CD4-positive, alpha-beta T cell (primary cell): ENCODE results near the gene ZNF521. TPM values are rescaled to one million over a fixed set of nuclear protein-coding genes. Genes with fewer than 3 reads are reported as not detected.

Experiments used
- ATAC-seq: fragments of 200-7000 bp; cut with Tn5 transposase; one replicate; pipeline ENCODE4 v1.10.0; 2022; ENCODE audit warnings: mild to moderate bottlenecking; ENCODE audit not compliant: poor library complexity
- CTCF ChIA-PET: fragments of 350-600 bp; sonication (Branson Sonifier 250); formaldehyde crosslinking; loops from one replicate; lab custom pipeline; 2021; ENCODE audit warnings: antibody characterized with exemption, inconsistent platforms; lab: Charles Lee
- POLR2A ChIA-PET: fragments of 350-600 bp; sonication (Branson Sonifier 250); formaldehyde crosslinking; loops from one replicate; lab custom pipeline; 2021; ENCODE audit warnings: antibody characterized with exemption, inconsistent platforms; lab: Charles Lee
- DNase-seq, 14 experiments: peaks; one replicate each; pipeline ENCODE4 v3.0.0-alpha.2; 2013 to 2020; ENCODE audit warnings: mixed read lengths in 2 of 14
- H3K27ac ChIP-seq, 2 donors: one replicate each; pipeline versions ENCODE4 v1.5.1 to v1.7.0; 2013; ENCODE audit warnings: low read length in 2 of 2, low read depth in 1 of 2, mild to moderate bottlenecking in 1 of 2
- H3K27me3 ChIP-seq, 2 experiments: 1 replicate in 1 of 2; 2 replicates in 1 of 2; pipeline versions ENCODE4 v1.6.1 to v1.7.0; 2013; ENCODE audit warnings: low read length in 2 of 2, control low read depth in 1 of 2, mild to moderate bottlenecking in 1 of 2, moderate library complexity in 1 of 2; ENCODE audit not compliant: insufficient read depth in 2 of 2, control insufficient read depth in 1 of 2
- H3K36me3 ChIP-seq: one replicate; pipeline ENCODE4 v1.6.1; 2013; ENCODE audit warnings: low read length, control low read depth; ENCODE audit not compliant: insufficient read depth
- H3K4me1 ChIP-seq: one replicate; pipeline ENCODE4 v1.6.1; 2013; ENCODE audit warnings: low read length, control low read depth; ENCODE audit not compliant: insufficient read depth
- H3K4me3 ChIP-seq: one replicate; pipeline ENCODE4 v1.5.1; 2013; ENCODE audit warnings: mild to moderate bottlenecking, low read length, moderate library complexity
- H3K9me3 ChIP-seq, 2 experiments: 1 replicate in 1 of 2; 2 replicates in 1 of 2; pipeline versions ENCODE4 v1.6.1 to v1.7.0; 2013; ENCODE audit warnings: low read length in 2 of 2, mild to moderate bottlenecking in 2 of 2, control low read depth in 1 of 2, moderate library complexity in 1 of 2; ENCODE audit not compliant: control insufficient read depth in 1 of 2, insufficient read depth in 1 of 2
- H3K27ac Mint-ChIP-seq: one replicate; pipeline ENCODE4 v1.8.0; 2020; ENCODE audit warnings: mixed read lengths
- H3K27me3 Mint-ChIP-seq: one replicate; pipeline ENCODE4 v1.8.0; 2021; ENCODE audit warnings: mixed read lengths
- H3K36me3 Mint-ChIP-seq: one replicate; pipeline ENCODE4 v1.8.0; 2021; ENCODE audit warnings: low read depth, mixed read lengths
- H3K4me1 Mint-ChIP-seq: one replicate; pipeline ENCODE4 v1.8.0; 2021; ENCODE audit warnings: low read depth, mixed read lengths
- H3K4me3 Mint-ChIP-seq: one replicate; pipeline ENCODE4 v1.8.0; 2020; ENCODE audit warnings: mild to moderate bottlenecking, mixed read lengths
- H3K9me3 Mint-ChIP-seq: one replicate; pipeline ENCODE4 v1.8.0; 2020; ENCODE audit warnings: mixed read lengths
- CTCF ChIP-seq: fragments of 200-600 bp; IDR thresholded peaks from one replicate; pipeline ENCODE4 v1.8.0; 2022; ENCODE audit warnings: antibody characterized with exemption, mild to moderate bottlenecking
- intact Hi-C, 2 experiments: fragments of 100-400 bp; cut with DNase I in 1 of 2; cut with micrococcal nuclease in 1 of 2; formaldehyde crosslinking; loops; one replicate each; pipeline versions ENCODE4 v1.15.1 to v1.9.0; 2023 to 2025; cut with DNase I, micrococcal nuclease
- total RNA-seq, 174 experiments: library from RNA in 2 of 174; stranded (reverse) in 2 of 174; gene quantifications; one replicate each; pipeline ENCODE4 v1.2.3 and lab custom pipeline; 2021 to 2026

Gene ZNF521
- total RNA-seq, 2 experiments from 2014 or later = not detected

GRCh38 chr18:25074925-25075324 is 277.0 kb downstream of the ZNF521 start:
- Mint-ChIP-seq H3K4me3 (no peak overlapping the region), H3K27me3 (no peaks in the 10 kb centered on the region), H3K9me3 (no peaks in the 10 kb centered on the region), H3K27ac (no peak overlapping the region), H3K36me3 (no peaks in the 10 kb centered on the region), H3K4me1 (no peaks in the 10 kb centered on the region)
- CTCF ChIA-PET = no interaction called here
- Histone ChIP-seq H3K4me3 (no peak overlapping the region), H3K9me3 (peaks cover 0 to 3% of the 10 kb centered on the region in 2 experiments), H3K4me1 (no peaks in the 10 kb centered on the region), H3K27me3 (no peaks in the 10 kb centered on the region), H3K36me3 (no peaks in the 10 kb centered on the region), H3K27ac (no peak overlapping the region)
- ATAC-seq (no peak), DNase-seq (no peak)
- intact Hi-C loops = no loop called here
- POLR2A ChIA-PET = no interaction called here
- no peak for TF ChIP-seq CTCF

DNA sequence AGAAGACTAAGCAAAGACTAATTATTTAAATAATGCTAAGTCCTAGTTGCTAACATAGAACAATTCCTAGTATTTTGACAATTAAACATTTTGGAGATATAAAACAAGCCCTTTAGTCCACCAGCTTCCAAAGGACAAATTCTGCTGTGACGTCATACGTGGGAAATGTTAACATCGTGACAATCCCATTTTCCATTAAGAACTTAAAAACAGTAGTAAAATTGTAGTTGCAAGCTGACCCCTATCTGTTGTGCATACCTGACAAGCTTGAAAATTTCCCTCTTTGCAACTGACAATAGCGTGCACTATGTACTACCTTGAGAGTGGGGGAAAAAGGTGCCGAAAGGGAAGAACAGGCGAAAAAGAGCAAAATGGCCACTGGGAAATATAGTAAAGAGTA is 279.8 kb downstream of the ZNF521 start:
- Histone ChIP-seq H3K27me3 (no peaks in the 10 kb centered on the region), H3K36me3 (no peaks in the 10 kb centered on the region), H3K4me1 (no peaks in the 10 kb centered on the region), H3K27ac (no peak overlapping the region), H3K9me3 (no peaks in the 10 kb centered on the region), H3K4me3 (no peak overlapping the region)
- TF ChIP-seq CTCF = no peak
- Mint-ChIP-seq H3K27ac (no peak overlapping the region), H3K9me3 (no peaks in the 10 kb centered on the region), H3K4me3 (no peak overlapping the region), H3K36me3 (no peaks in the 10 kb centered on the region), H3K27me3 (no peaks in the 10 kb centered on the region), H3K4me1 (no peaks in the 10 kb centered on the region)
- ChIA-PET POLR2A (no interaction called here), CTCF (no interaction called here)
- ATAC-seq (no peak), DNase-seq (no peak)
- intact Hi-C loops = no loop called here

DNA sequence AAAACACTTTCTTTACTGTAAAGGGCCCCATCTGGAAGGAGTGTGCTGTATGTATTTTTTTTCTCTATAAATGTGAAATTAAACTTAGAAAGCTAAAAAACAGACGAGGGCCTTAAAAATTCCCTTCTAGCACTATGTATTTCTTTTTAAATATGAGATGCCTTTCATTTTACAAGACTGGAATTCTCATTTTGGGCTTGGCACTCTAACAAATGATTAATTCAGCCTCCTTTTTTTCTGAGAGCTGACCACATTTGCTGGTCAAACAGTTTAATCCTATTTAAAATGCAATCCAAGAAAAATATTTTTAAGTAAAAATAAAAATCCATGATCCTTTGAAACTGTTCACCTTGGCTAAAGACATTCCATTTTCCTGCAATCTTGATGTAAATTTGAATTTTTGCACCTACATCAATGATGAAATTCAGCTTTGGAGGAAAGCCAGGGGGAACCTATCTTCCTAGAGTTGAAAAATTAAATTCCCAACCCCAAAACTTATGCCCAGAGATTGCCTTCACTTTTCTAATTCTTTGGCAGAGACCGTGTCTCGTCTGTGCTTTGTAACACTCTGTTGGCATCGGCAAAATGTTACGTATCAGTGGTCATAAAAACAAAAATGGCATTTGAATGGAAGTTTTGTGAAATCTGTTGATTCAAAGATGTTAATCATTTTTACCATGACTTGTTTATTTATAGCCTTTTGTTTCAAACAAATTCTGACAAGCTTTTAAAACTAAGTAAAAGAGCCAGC is 284.5 kb downstream of the ZNF521 start:
- no peak for TF ChIP-seq CTCF
- no peaks in the 10 kb centered on the region for H3K9me3 Mint-ChIP-seq
- H3K4me3 Mint-ChIP-seq = no peak overlapping the region
- no peak for ATAC-seq
- ChIA-PET CTCF (no interaction called here), POLR2A (no interaction called here)
- no peaks in the 10 kb centered on the region for H3K27me3 ChIP-seq
- H3K9me3 ChIP-seq = peaks cover 0 to 3% of the 10 kb centered on the region in 2 experiments
- no peak overlapping the region for H3K27ac ChIP-seq
- H3K27ac Mint-ChIP-seq = no peak overlapping the region
- no peaks in the 10 kb centered on the region for H3K27me3 Mint-ChIP-seq
- no peak for DNase-seq
- H3K36me3 ChIP-seq = no peaks in the 10 kb centered on the region
- H3K4me1 ChIP-seq = no peaks in the 10 kb centered on the region
- no peaks in the 10 kb centered on the region for H3K4me1 Mint-ChIP-seq
- no peaks in the 10 kb centered on the region for H3K36me3 Mint-ChIP-seq
- no peak overlapping the region for H3K4me3 ChIP-seq
- intact Hi-C loops = loop anchor here in 1 of 2 experiments (1.0 to 10.0 kb wide), 2 partner anchors 9 to 57 kb away; no protein-coding TSS in a partner anchor
